GM12878 (cell line): ENCODE measurements around the gene GNAO1. TPM values are rescaled to one million over a fixed set of nuclear protein-coding genes. Genes with fewer than 3 reads are reported as not detected.

ENCODE experiments used
- ATAC-seq: fragments of 200-7000 bp; cut with Tn5 transposase; 3 replicates; pipeline ENCODE4 v1.9.1; 2020; ENCODE audit warnings: mild to moderate bottlenecking, moderate library complexity
- BruUV-seq: library from RNA; stranded (reverse); fragments of 400-500 nt; replicated peaks from 2 replicates; lab custom pipeline; 2021; lab: Mats Ljungman, UMichigan
- CTCF ChIA-PET: fragments of 300-600 bp; sonication (Branson Sonifier 250); formaldehyde crosslinking; extraction: SDS; loops from one replicate; lab custom pipeline; 2021; ENCODE audit warnings: inconsistent platforms; lab: Yijun Ruan, JAX
- POLR2A ChIA-PET: fragments of 350-600 bp; formaldehyde crosslinking; extraction: SDS; loops from one replicate; lab custom pipeline; 2021; ENCODE audit warnings: inconsistent platforms; lab: Charles Lee
- RAD21 ChIA-PET: fragments of 300-600 bp; sonication (Branson Sonifier 250); formaldehyde crosslinking; loops from one replicate; lab custom pipeline; 2023; ENCODE audit warnings: antibody characterized with exemption; ENCODE audit not compliant: unreplicated experiment; lab: Charles Lee
- SMC1A ChIA-PET: fragments of 300-600 bp; sonication (Branson Sonifier 250); formaldehyde crosslinking; loops from one replicate; lab custom pipeline; 2023; ENCODE audit not compliant: unreplicated experiment, uncharacterized antibody; lab: Charles Lee
- DNase-seq: peaks from one replicate; pipeline ENCODE4 v3.0.0-alpha.2; 2011; ENCODE audit warnings: low read depth, low spot score
- FAIRE-seq: peaks from 3 replicates; lab custom pipeline; 2011; peaks lifted over from hg19 to GRCh38; lab: Jason Lieb, UNC
- H2AFZ ChIP-seq: 2 replicates; pipeline ENCODE4 v1.6.0; 2011; ENCODE audit warnings: low read depth, low read length, control low read depth; ENCODE audit not compliant: control insufficient read depth
- H3K27ac ChIP-seq: 2 replicates; pipeline ENCODE4 v1.5.1; 2011; ENCODE audit warnings: control low read depth; ENCODE audit not compliant: control insufficient read depth, insufficient read depth
- H3K27me3 ChIP-seq, 2 experiments: replicated peaks in 1 of 2; 2 replicates each; pipeline versions ENCODE4 v1.6.0 to v1.6.1; 2011; ENCODE audit warnings: low read length in 1 of 2; ENCODE audit not compliant: control insufficient read depth in 2 of 2, insufficient read depth in 2 of 2
- H3K36me3 ChIP-seq, 2 experiments: 2 replicates each; pipeline ENCODE4 v1.5.1; 2011; ENCODE audit warnings: low read length in 1 of 2; ENCODE audit not compliant: control insufficient read depth in 2 of 2, insufficient read depth in 2 of 2
- H3K4me1 ChIP-seq: 2 replicates; pipeline ENCODE4 v1.6.1; 2011; ENCODE audit warnings: mild to moderate bottlenecking, low read length, moderate library complexity, mixed read lengths; ENCODE audit not compliant: control insufficient read depth, insufficient read depth
- H3K4me2 ChIP-seq: 2 replicates; pipeline ENCODE4 v1.6.0; 2011; ENCODE audit warnings: control low read depth; ENCODE audit not compliant: control insufficient read depth, insufficient read depth
- H3K4me3 ChIP-seq: fragments of 200-600 bp; sonication (generic); 2 replicates; pipeline ENCODE4 v1.5.1; 2016
- H3K79me2 ChIP-seq: 2 replicates; pipeline ENCODE4 v1.6.0; 2011; ENCODE audit warnings: low read length; ENCODE audit not compliant: control insufficient read depth, insufficient read depth
- H3K9ac ChIP-seq: 2 replicates; pipeline ENCODE4 v1.8.0; 2011; ENCODE audit warnings: low read length, control low read depth, mixed read lengths; ENCODE audit not compliant: control insufficient read depth, insufficient read depth
- H3K9me3 ChIP-seq: replicated peaks from 3 replicates; pipeline ENCODE4 v1.5.1; 2011; ENCODE audit warnings: mild to moderate bottlenecking, low read length; ENCODE audit not compliant: control insufficient read depth, insufficient read depth
- H4K20me1 ChIP-seq: 2 replicates; pipeline ENCODE4 v1.6.0; 2011; ENCODE audit not compliant: control insufficient read depth, insufficient read depth
- BCL11A ChIP-seq: IDR thresholded peaks from 2 replicates; pipeline ENCODE4 v1.6.1; 2011; ENCODE audit warnings: low read depth, low read length
- NR2F1 ChIP-seq: fragments of 450-650 bp; conservative IDR thresholded peaks from 2 replicates; pipeline ENCODE4 v1.6.1; 2017; ENCODE audit warnings: mild to moderate bottlenecking
- PAX8 ChIP-seq: fragments of 450-650 bp; IDR thresholded peaks from 2 replicates; pipeline ENCODE4 v1.6.1; 2017; ENCODE audit warnings: mild to moderate bottlenecking, moderate library complexity
- POLR2A ChIP-seq: IDR thresholded peaks from 2 replicates; pipeline ENCODE4 v1.6.1; 2011; ENCODE audit warnings: low read depth, mild to moderate bottlenecking, low read length
- RAD21 ChIP-seq: IDR thresholded peaks from 2 replicates; pipeline ENCODE4 v1.6.1; 2011; ENCODE audit warnings: mild to moderate bottlenecking, low read depth, low read length, moderate library complexity; ENCODE audit not compliant: insufficient read depth
- SRF ChIP-seq, 2 experiments: IDR thresholded peaks; 2 replicates each; pipeline ENCODE4 v1.6.1; 2011; ENCODE audit warnings: low read depth in 2 of 2, low read length in 2 of 2, mild to moderate bottlenecking in 1 of 2, moderate library complexity in 1 of 2
- ZNF274 ChIP-seq: IDR thresholded peaks from one replicate; pipeline ENCODE4 v1.8.0; 2011; ENCODE audit not compliant: insufficient read length, insufficient read depth
- WGBS: methylation state at CpG from one replicate; pipeline ENCODE4 v1.1.6; 2016; ENCODE audit warnings: low lambda C conversion rate; ENCODE audit not compliant: insufficient replicate concordance, insufficient coverage; ENCODE audit errors: missing lambda C conversion rate; 5-methylcytosine and 5-hydroxymethylcytosine counted together
- in situ Hi-C: fragments of 300-500 bp; cut with MboI; formaldehyde crosslinking; loops from 9 replicates; pipeline ENCODE4 v1.14.3; 2018; ENCODE audit warnings: mixed read lengths
- intact Hi-C: fragments of 100-400 bp; cut with micrococcal nuclease; formaldehyde crosslinking; loops from one replicate; pipeline ENCODE4 v1.14.2; 2022; ENCODE audit not compliant: unreplicated experiment
- polyA plus RNA-seq, 11 experiments: library from polyadenylated mRNA; depleted of rRNA in 4 of 11; unstranded in 6 of 11; stranded (reverse) in 5 of 11; fragments of >200 nt; fragmentation: Nextera tagmentation in 4 of 11; fragmentation: Illumina TruSeq in 1 of 11; extraction: Ambion mirVana in 4 of 11; extraction: Trizol in 1 of 11; gene quantifications; 1 replicate in 1 of 11; 2 replicates in 10 of 11; pipeline versions ENCODE4 v1.2.1 to v1.2.3, GENCODE V29; 2011 to 2016; ENCODE audit warnings: inconsistent platforms in 2 of 11, missing spikeins in 2 of 11, low read depth in 1 of 11
- total RNA-seq, 4 experiments: library from RNA; depleted of rRNA in 3 of 4; stranded (reverse); fragments of >200 nt in 3 of 4; fragmentation: Illumina TruSeq in 1 of 4; extraction: Trizol in 1 of 4; gene quantifications; 2 replicates each; pipeline versions ENCODE4 v1.2.1 to v1.2.3, GENCODE V29; 2013 to 2021
- TF ChIP-seq, protein P1 (sequence below): fragments of 450-650 bp; formaldehyde crosslinking; IDR thresholded peaks from 2 replicates; pipeline ENCODE4 v1.4.0; 2020; ENCODE audit warnings: mild to moderate bottlenecking, moderate library complexity

The GNAO1 gene
- total and polyA plus RNA-seq, 10 of the 15 experiments (the other 5 are each of a cell fraction or from before 2014, with no cell fraction given), result 0.05 to 0.28 (median 0.14) TPM; not detected in 6

DNA sequence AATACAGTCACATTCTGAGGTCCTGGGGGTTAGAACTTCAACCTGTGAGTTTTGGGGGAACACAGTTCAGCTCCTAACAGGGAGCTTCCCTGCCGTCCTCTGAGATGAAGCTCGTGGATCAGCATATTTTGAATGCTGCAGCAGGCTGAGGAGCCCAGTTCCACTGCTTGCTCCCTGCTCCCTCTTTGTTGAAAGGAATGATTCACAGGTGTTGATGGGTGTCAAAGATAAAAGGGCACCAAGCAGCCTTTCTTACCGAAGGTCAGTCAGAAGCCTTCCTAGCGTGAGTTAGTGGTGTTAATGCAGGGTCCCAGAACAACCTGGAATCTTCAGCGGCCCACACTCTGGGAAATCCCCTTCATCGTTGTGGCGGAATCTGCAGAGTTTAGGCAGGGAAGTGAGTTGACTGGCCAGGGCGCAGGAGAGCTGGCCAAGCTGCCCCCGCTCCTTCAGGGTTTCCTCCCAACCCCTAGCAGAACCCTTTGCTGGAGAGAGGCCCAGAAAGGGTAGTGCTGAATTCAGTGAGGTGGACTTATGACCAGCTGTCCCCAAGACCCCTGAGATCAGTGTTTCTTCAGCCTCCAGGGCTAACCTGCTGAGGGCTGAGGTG lies 114.8 kb downstream of the GNAO1 start:
- H3K4me2 ChIP-seq, result no peak overlapping the region
- TF ChIP-seq BCL11A (no peak), SRF (IDR thresholded peaks at IDR 0.05; ENCODE audit: low read depth in 2 of 2, low read length in 2 of 2) (no peak), POLR2A (no peak), PAX8 (no peak), NR2F1 (no peak), RAD21 (no peak), ZNF274 (no peak)
- TF ChIP-seq, protein P1, sequence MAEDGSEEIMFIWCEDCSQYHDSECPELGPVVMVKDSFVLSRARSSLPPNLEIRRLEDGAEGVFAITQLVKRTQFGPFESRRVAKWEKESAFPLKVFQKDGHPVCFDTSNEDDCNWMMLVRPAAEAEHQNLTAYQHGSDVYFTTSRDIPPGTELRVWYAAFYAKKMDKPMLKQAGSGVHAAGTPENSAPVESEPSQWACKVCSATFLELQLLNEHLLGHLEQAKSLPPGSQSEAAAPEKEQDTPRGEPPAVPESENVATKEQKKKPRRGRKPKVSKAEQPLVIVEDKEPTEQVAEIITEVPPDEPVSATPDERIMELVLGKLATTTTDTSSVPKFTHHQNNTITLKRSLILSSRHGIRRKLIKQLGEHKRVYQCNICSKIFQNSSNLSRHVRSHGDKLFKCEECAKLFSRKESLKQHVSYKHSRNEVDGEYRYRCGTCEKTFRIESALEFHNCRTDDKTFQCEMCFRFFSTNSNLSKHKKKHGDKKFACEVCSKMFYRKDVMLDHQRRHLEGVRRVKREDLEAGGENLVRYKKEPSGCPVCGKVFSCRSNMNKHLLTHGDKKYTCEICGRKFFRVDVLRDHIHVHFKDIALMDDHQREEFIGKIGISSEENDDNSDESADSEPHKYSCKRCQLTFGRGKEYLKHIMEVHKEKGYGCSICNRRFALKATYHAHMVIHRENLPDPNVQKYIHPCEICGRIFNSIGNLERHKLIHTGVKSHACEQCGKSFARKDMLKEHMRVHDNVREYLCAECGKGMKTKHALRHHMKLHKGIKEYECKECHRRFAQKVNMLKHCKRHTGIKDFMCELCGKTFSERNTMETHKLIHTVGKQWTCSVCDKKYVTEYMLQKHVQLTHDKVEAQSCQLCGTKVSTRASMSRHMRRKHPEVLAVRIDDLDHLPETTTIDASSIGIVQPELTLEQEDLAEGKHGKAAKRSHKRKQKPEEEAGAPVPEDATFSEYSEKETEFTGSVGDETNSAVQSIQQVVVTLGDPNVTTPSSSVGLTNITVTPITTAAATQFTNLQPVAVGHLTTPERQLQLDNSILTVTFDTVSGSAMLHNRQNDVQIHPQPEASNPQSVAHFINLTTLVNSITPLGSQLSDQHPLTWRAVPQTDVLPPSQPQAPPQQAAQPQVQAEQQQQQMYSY, result no peak
- intact Hi-C loops (no loop called here), in situ Hi-C loops (no loop called here)
- ChIA-PET RAD21 (no interaction called here), CTCF (interaction anchor here (3.5 kb wide), 1 partner anchor 13 kb away, joined by 12 read pairs; no protein-coding TSS in a partner anchor), POLR2A (no interaction called here), SMC1A (interaction anchor here (0.5 to 0.8 kb wide), 2 partner anchors 245 to 433 kb away, joined by 3 to 4 read pairs; no protein-coding TSS in a partner anchor)
- no peak for ATAC-seq
- no peak overlapping the region for H3K4me3 ChIP-seq
- no peak for DNase-seq
- H3K4me1 ChIP-seq, result no peaks in the 10 kb centered on the region
- no peaks in the 10 kb centered on the region for H3K9me3 ChIP-seq
- FAIRE-seq, result no peak
- H3K27me3 ChIP-seq, result peaks cover 0 to 3% of the 10 kb centered on the region in 2 experiments; a peak in 2 of 4 replicates
- no TSS peak for BruUV-seq
- no peak overlapping the region for H3K27ac ChIP-seq
- H2AFZ ChIP-seq, result no peak overlapping the region
- H3K9ac ChIP-seq, result no peak overlapping the region
- 17% methylated on average over 9 of the region's 9 CpGs for WGBS
- no peaks in the 10 kb centered on the region for H3K36me3 ChIP-seq
- H4K20me1 ChIP-seq, result no peaks in the 10 kb centered on the region
- H3K79me2 ChIP-seq, result no peaks in the 10 kb centered on the region
